Mesenchymal stem cell (in vitro differentiated cells and primary cell): ENCODE measurements around the gene C6orf120.

Experiments
- DNase-seq: peaks from one replicate; pipeline ENCODE4 v3.0.0-alpha.2; 2013
- H2AFZ ChIP-seq: one replicate; pipeline ENCODE4 v1.6.1; 2013; ENCODE audit warnings: low read depth, mild to moderate bottlenecking, control low read depth, inconsistent platforms, low read length, moderate library complexity
- H2AK5ac ChIP-seq: 2 replicates; pipeline ENCODE4 v1.6.1; 2013; ENCODE audit warnings: low read length, moderate library complexity, mild to moderate bottlenecking, inconsistent platforms; ENCODE audit not compliant: severe bottlenecking
- H2BK120ac ChIP-seq: one replicate; pipeline ENCODE4 v1.6.1; 2013; ENCODE audit warnings: low read depth, mild to moderate bottlenecking, inconsistent platforms, low read length, moderate library complexity
- H2BK12ac ChIP-seq, 2 experiments: one replicate each; pipeline ENCODE4 v1.6.1; 2013; ENCODE audit warnings: inconsistent platforms in 2 of 2, low read length in 2 of 2, mild to moderate bottlenecking in 2 of 2, moderate library complexity in 2 of 2, control low read depth in 1 of 2
- H2BK15ac ChIP-seq: one replicate; pipeline ENCODE4 v1.6.1; 2013; ENCODE audit warnings: mild to moderate bottlenecking, low read depth, inconsistent platforms; ENCODE audit not compliant: poor library complexity, severe bottlenecking
- H2BK5ac ChIP-seq: 2 replicates; pipeline ENCODE4 v1.6.1; 2013; ENCODE audit warnings: low read depth, mild to moderate bottlenecking, low read length, control low read depth, inconsistent platforms; ENCODE audit not compliant: poor library complexity, severe bottlenecking
- H3K14ac ChIP-seq, 2 experiments: one replicate each; pipeline ENCODE4 v1.6.1; 2013; ENCODE audit warnings: inconsistent platforms in 2 of 2, low read length in 2 of 2, control low read depth in 1 of 2, mild to moderate bottlenecking in 1 of 2, moderate library complexity in 1 of 2
- H3K18ac ChIP-seq, 2 experiments: one replicate each; pipeline ENCODE4 v1.6.1; 2013; ENCODE audit warnings: inconsistent platforms in 2 of 2, low read length in 2 of 2, control low read depth in 1 of 2, low read depth in 1 of 2, mild to moderate bottlenecking in 1 of 2
- H3K23ac ChIP-seq, 2 experiments: one replicate each; pipeline ENCODE4 v1.6.1; 2013; ENCODE audit warnings: inconsistent platforms in 2 of 2, low read length in 2 of 2, mild to moderate bottlenecking in 2 of 2, moderate library complexity in 2 of 2, control low read depth in 1 of 2
- H3K27ac ChIP-seq: 2 replicates; pipeline ENCODE4 v1.5.1; 2013; ENCODE audit warnings: mild to moderate bottlenecking, moderate library complexity, low read length, control low read depth, inconsistent platforms; ENCODE audit not compliant: poor library complexity, severe bottlenecking
- H3K27me3 ChIP-seq, 2 experiments: 2 replicates each; pipeline versions ENCODE4 v1.6.1 to v1.7.0; 2013; ENCODE audit warnings: low read length in 2 of 2, mild to moderate bottlenecking in 2 of 2, moderate library complexity in 2 of 2, control low read depth in 1 of 2, inconsistent platforms in 1 of 2; ENCODE audit not compliant: control insufficient read depth in 1 of 2, insufficient read depth in 1 of 2
- H3K36me3 ChIP-seq, 2 experiments: 2 replicates each; pipeline versions ENCODE4 v1.6.1 to v1.7.0; 2013; ENCODE audit warnings: low read length in 2 of 2, control low read depth in 1 of 2, inconsistent platforms in 1 of 2, low read depth in 1 of 2, mild to moderate bottlenecking in 1 of 2; ENCODE audit not compliant: insufficient read depth in 2 of 2, control insufficient read depth in 1 of 2
- H3K4ac ChIP-seq, 2 experiments: one replicate each; pipeline ENCODE4 v1.6.1; 2013; ENCODE audit warnings: inconsistent platforms in 2 of 2, low read length in 2 of 2, mild to moderate bottlenecking in 2 of 2, moderate library complexity in 2 of 2, control low read depth in 1 of 2, low read depth in 1 of 2
- H3K4me1 ChIP-seq: 2 replicates; pipeline ENCODE4 v1.6.1; 2013; ENCODE audit warnings: low read depth, low read length, control low read depth; ENCODE audit not compliant: control insufficient read depth, insufficient read depth
- H3K4me2 ChIP-seq: 2 replicates; pipeline ENCODE4 v1.6.1; 2013; ENCODE audit warnings: low read length, mild to moderate bottlenecking, inconsistent platforms; ENCODE audit not compliant: poor library complexity, severe bottlenecking
- H3K4me3 ChIP-seq, 2 experiments: 2 replicates each; pipeline versions ENCODE4 v1.5.1 to v1.7.0; 2013; ENCODE audit warnings: low read length in 2 of 2, mild to moderate bottlenecking in 2 of 2, control low read depth in 1 of 2, low read depth in 1 of 2; ENCODE audit not compliant: insufficient read depth in 1 of 2
- H3K79me1 ChIP-seq: replicated peaks from 2 replicates; pipeline ENCODE4 v1.6.1; 2013; ENCODE audit warnings: mild to moderate bottlenecking, control low read depth, low read length, inconsistent platforms; ENCODE audit not compliant: poor library complexity, severe bottlenecking
- H3K9ac ChIP-seq: 2 replicates; pipeline ENCODE4 v1.7.0; 2013; ENCODE audit warnings: mild to moderate bottlenecking, low read length, moderate library complexity
- H3K9me3 ChIP-seq: 2 replicates; pipeline ENCODE4 v1.7.0; 2013; ENCODE audit warnings: mild to moderate bottlenecking, low read length; ENCODE audit not compliant: control insufficient read depth
- H4K8ac ChIP-seq: one replicate; pipeline ENCODE4 v1.6.1; 2013; ENCODE audit warnings: inconsistent platforms, mild to moderate bottlenecking, low read length, moderate library complexity
- H4K91ac ChIP-seq: one replicate; pipeline ENCODE4 v1.6.1; 2013; ENCODE audit warnings: mild to moderate bottlenecking, low read length, inconsistent platforms
- WGBS: methylation state at CpG from one replicate; pipeline ENCODE4 v1.1.7; 2013; ENCODE audit warnings: mixed read lengths; 5-methylcytosine and 5-hydroxymethylcytosine counted together

C6orf120 gene

DNA sequence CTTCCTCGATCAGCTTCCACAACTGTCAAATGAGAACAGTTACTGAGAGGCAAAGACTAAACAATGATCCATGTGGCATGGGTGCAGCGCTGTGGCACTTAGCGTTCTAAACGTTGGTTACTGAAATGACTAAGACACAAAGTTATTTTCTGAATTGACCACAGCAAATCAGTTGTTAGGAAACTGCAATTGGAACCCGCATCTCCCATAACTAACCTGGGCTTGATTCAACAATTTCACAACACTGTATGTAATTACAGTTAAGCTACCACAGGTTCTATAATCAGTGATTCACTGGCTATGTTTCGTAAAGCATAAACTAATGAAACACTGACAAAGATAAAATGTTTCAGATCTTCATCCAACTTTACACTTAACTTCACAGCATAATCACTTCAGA lies 12.6 kb upstream of the C6orf120 start:
- Histone ChIP-seq H4K8ac (no peak overlapping the region), H3K9ac (no peak overlapping the region)

DNA sequence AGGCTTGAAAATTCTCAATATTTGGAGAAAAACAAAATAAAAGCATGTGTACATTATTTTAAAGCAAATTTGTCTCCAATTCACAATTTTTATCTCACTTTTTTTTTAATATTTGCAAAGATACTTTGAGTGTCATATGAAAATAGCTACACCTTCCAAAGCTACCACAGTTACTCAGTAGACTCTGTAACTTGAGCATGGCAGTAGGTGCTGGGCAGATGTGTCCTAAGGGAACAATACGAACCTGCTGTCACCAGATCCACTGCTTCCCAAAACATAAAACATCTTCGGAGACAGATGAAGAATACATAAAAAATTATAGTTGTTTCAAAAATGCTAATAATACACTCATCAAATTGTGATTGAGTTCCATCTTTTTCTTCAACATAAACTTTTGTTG lies 10.7 kb upstream of the C6orf120 start:
- Histone ChIP-seq H3K14ac (no peak overlapping the region), H3K4ac (no peak overlapping the region), H2BK5ac (no peak overlapping the region), H2BK12ac (no peak overlapping the region), H3K4me1 (no peaks in the 10 kb centered on the region), H3K4me3 (no peak overlapping the region), H4K91ac (no peak overlapping the region), H3K23ac (no peak overlapping the region), H2AFZ (no peak overlapping the region), H2BK15ac (no peak overlapping the region), H3K27ac (no peak overlapping the region), H3K27me3 (no peaks in the 10 kb centered on the region), H2AK5ac (no peak overlapping the region), H3K4me2 (no peak overlapping the region), H3K9ac (no peak overlapping the region), H2BK120ac (no peak overlapping the region), H3K9me3 (peaks cover 14% of the 10 kb centered on the region), H3K79me1 (peaks cover 34% of the 10 kb centered on the region), H3K36me3 (peaks cover 10 to 42% of the 10 kb centered on the region in 2 experiments), H4K8ac (no peak overlapping the region), H3K18ac (no peak overlapping the region)
- WGBS = 100% methylated on average over 1 of the region's 2 CpGs
- no peak for DNase-seq

More for the DNA sequence above, 12.6 kb upstream of the C6orf120 start:
- no peak overlapping the region for H3K23ac ChIP-seq
- peak; percentile 68 for DNase-seq
- H2BK120ac ChIP-seq = no peak overlapping the region
- no peak overlapping the region for H2BK12ac ChIP-seq
- H3K9me3 ChIP-seq = peaks cover 31% of the 10 kb centered on the region
- peaks cover 26% of the 10 kb centered on the region for H3K79me1 ChIP-seq
- no peak overlapping the region for H3K14ac ChIP-seq
- WGBS = 81% methylated on average over 6 of the region's 6 CpGs
- no peak overlapping the region for H2AFZ ChIP-seq
- no peak overlapping the region for H4K91ac ChIP-seq
- no peak overlapping the region for H3K27ac ChIP-seq
- H2BK15ac ChIP-seq = no peak overlapping the region
- H3K18ac ChIP-seq = no peak overlapping the region
- no peak overlapping the region for H3K4me3 ChIP-seq
- H3K36me3 ChIP-seq = peaks cover 12 to 53% of the 10 kb centered on the region in 2 experiments
- no peak overlapping the region for H2BK5ac ChIP-seq
- H3K4me1 ChIP-seq = no peaks in the 10 kb centered on the region
- H3K4ac ChIP-seq = no peak overlapping the region
- no peaks in the 10 kb centered on the region for H3K27me3 ChIP-seq
- no peak overlapping the region for H2AK5ac ChIP-seq
- H3K4me2 ChIP-seq = no peak overlapping the region

DNA sequence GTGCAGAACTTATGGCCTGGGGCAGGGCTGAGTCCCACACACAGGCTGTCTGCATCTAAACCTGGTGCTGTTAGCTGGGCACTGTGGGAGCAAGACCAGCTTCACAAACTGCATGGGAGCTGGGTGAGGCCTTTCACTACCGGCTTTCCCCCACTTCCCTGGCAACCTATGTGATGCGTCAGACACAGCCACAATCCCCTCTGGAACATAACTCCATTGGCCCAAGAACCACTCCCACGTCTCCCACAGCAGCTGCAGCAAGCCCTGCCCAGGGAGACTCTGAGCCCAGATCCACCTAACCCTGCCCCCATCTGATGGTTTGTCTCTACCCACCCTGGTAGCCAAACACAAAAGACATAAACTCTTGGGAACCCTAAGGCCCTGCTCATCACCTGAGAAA lies 9.4 kb upstream of the C6orf120 start:
- H3K4ac ChIP-seq = no peak overlapping the region
- H2BK5ac ChIP-seq = no peak overlapping the region
- no peak overlapping the region for H3K27ac ChIP-seq
- no peak overlapping the region for H3K18ac ChIP-seq
- H4K8ac ChIP-seq = no peak overlapping the region
- H2BK15ac ChIP-seq = no peak overlapping the region
- no peaks in the 10 kb centered on the region for H3K4me1 ChIP-seq
- no peak overlapping the region for H2AK5ac ChIP-seq
- H3K4me3 ChIP-seq = peak overlapping the region in 1 of 2 experiments; percentile 12
- H2AFZ ChIP-seq = no peak overlapping the region
- no peak overlapping the region for H3K23ac ChIP-seq
- H2BK12ac ChIP-seq = no peak overlapping the region
- no peak overlapping the region for H2BK120ac ChIP-seq
- no peak overlapping the region for H3K4me2 ChIP-seq
- H3K27me3 ChIP-seq = no peaks in the 10 kb centered on the region
- H3K14ac ChIP-seq = no peak overlapping the region
- peaks cover 40% of the 10 kb centered on the region for H3K79me1 ChIP-seq
- WGBS = 94% methylated on average over 3 of the region's 3 CpGs
- H4K91ac ChIP-seq = no peak overlapping the region
- H3K36me3 ChIP-seq = peaks cover 10 to 32% of the 10 kb centered on the region in 2 experiments
- H3K9ac ChIP-seq = no peak overlapping the region
- peaks cover 3% of the 10 kb centered on the region for H3K9me3 ChIP-seq
- DNase-seq = no peak

DNA sequence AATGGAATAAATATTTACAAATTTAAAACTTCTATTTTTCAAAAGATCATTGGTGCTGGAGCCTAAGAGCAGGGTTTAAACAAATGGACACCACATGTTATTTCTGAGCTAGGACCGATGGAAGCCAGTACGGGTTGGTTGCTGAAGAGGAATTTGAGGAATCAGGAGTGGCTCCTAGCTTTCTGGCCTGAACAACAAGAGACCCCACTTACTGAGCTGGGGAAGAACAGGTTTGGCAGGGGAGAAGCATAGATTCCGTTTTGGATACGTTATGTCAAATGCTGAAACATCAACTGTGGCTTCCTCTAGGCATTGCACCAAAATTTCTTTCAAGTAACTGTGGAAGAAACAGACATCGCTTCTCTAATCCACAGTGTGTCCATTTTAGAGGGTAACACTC lies 6.8 kb upstream of the C6orf120 start:
- Histone ChIP-seq H3K23ac (no peak overlapping the region), H3K4me2 (no peak overlapping the region)

More for the DNA sequence above, 6.8 kb upstream of the C6orf120 start:
- no peak overlapping the region for H3K18ac ChIP-seq
- H2BK12ac ChIP-seq = no peak overlapping the region
- H2BK120ac ChIP-seq = no peak overlapping the region
- 97% methylated on average over 5 of the region's 5 CpGs for WGBS
- H2AFZ ChIP-seq = no peak overlapping the region
- H3K27ac ChIP-seq = no peak overlapping the region
- H2AK5ac ChIP-seq = no peak overlapping the region
- H3K4me1 ChIP-seq = peaks cover 4% of the 10 kb centered on the region
- peaks cover 49% of the 10 kb centered on the region for H3K79me1 ChIP-seq
- no peak overlapping the region for H3K9ac ChIP-seq
- H3K4ac ChIP-seq = no peak overlapping the region
- H2BK15ac ChIP-seq = no peak overlapping the region
- H4K8ac ChIP-seq = no peak overlapping the region
- no peak overlapping the region for H4K91ac ChIP-seq
- DNase-seq = no peak
- H3K27me3 ChIP-seq = no peaks in the 10 kb centered on the region
- H2BK5ac ChIP-seq = no peak overlapping the region
- no peaks in the 10 kb centered on the region for H3K9me3 ChIP-seq
- no peak overlapping the region for H3K14ac ChIP-seq
- H3K4me3 ChIP-seq = no peak overlapping the region
- H3K36me3 ChIP-seq = peaks cover 17 to 20% of the 10 kb centered on the region in 2 experiments
